K562 (cell line): ENCODE results near the gene QKI.

Experiments
- BRD9 ChIP-seq: fragments of 450-650 bp; IDR thresholded peaks from 2 replicates; pipeline ENCODE4 v1.6.1; 2018; ENCODE audit warnings: low read depth; ENCODE audit not compliant: partially characterized antibody
- CBX2 ChIP-seq: fragments of 200-600 bp; sonication (generic); IDR thresholded peaks from one replicate; pipeline ENCODE4 v1.6.1; 2012; ENCODE audit warnings: mild to moderate bottlenecking, low read length, inconsistent platforms; ENCODE audit not compliant: insufficient read depth, poor library complexity, severe bottlenecking
- CTCF ChIP-seq, 3 experiments: IDR thresholded peaks in 2 of 3; conservative IDR thresholded peaks in 1 of 3; 2 replicates each; pipeline ENCODE4 v1.5.1; 2011 to 2012; ENCODE audit warnings: low read length in 3 of 3, mild to moderate bottlenecking in 3 of 3, control low read depth in 2 of 3, improper control_type of control experiment in 1 of 3, inconsistent platforms in 1 of 3, low read depth in 1 of 3, mixed read lengths in 1 of 3, moderate library complexity in 1 of 3; ENCODE audit not compliant: insufficient read depth in 2 of 3
- EZH2 ChIP-seq: IDR thresholded peaks from 2 replicates; pipeline ENCODE4 v1.6.1; 2012; ENCODE audit warnings: low read depth, mild to moderate bottlenecking, inconsistent platforms, low read length, borderline replicate concordance
- IRF2 ChIP-seq: sonication (generic); formaldehyde crosslinking; IDR thresholded peaks from 2 replicates; pipeline ENCODE4 v1.8.1; 2022; ENCODE audit warnings: mild to moderate bottlenecking, missing genetic modification reagents
- KLF16 ChIP-seq: IDR thresholded peaks from 2 replicates; pipeline ENCODE4 v1.6.1; 2016; ENCODE audit warnings: antibody characterized with exemption
- MAFK ChIP-seq: IDR thresholded peaks from 2 replicates; pipeline ENCODE4 v1.6.1; 2011; ENCODE audit warnings: low read length, improper control_type of control experiment
- NR2C2 ChIP-seq, 2 experiments: fragments of 200-800 bp in 1 of 2; sonication (Bioruptor generic) in 1 of 2; sonication (generic) in 1 of 2; formaldehyde crosslinking in 1 of 2; IDR thresholded peaks; 2 replicates each; pipeline versions ENCODE4 v1.6.1 to v1.8.0; 2016 to 2022; ENCODE audit warnings: mild to moderate bottlenecking in 1 of 2, missing compliant biosample characterization in 1 of 2, missing genetic modification characterization in 1 of 2, missing genetic modification reagents in 1 of 2
- RBBP5 ChIP-seq: fragments of 200-600 bp; sonication (generic); IDR thresholded peaks from 2 replicates; pipeline ENCODE4 v1.6.1; 2012; ENCODE audit warnings: borderline replicate concordance, mild to moderate bottlenecking, low read length, control low read depth, inconsistent platforms; ENCODE audit not compliant: insufficient read depth, poor library complexity, severe bottlenecking
- RFX5 ChIP-seq: IDR thresholded peaks from 2 replicates; pipeline ENCODE4 v1.6.1; 2011; ENCODE audit warnings: low read depth, mild to moderate bottlenecking, improper control_type of control experiment, low read length
- TF ChIP-seq, protein P1 (sequence below): sonication (generic); formaldehyde crosslinking; IDR thresholded peaks from 2 replicates; pipeline ENCODE4 v1.8.1; 2023; ENCODE audit warnings: mild to moderate bottlenecking, missing genetic modification reagents

- TF ChIP-seq EZH2 (no peak), IRF2 (CRISPR knock-in tag) (no peak), MAFK (no peak), KLF16 (no peak), RFX5 (no peak), CTCF (IDR thresholded peaks at IDR 0.05 in 2 of 3, conservative IDR thresholded peaks at IDR 0.05 in 1 of 3; ENCODE audit: insufficient read depth in 2 of 3, low read depth in 1 of 3, low read length in 3 of 3) (no peak), CBX2 (no peak), RBBP5 (no peak), BRD9 (no peak), NR2C2 (CRISPR knock-in tag; IDR thresholded peaks at IDR 0.05) (no peak), NR2C2 (tag; IDR thresholded peaks at IDR 0.05) (no peak)
- TF ChIP-seq, protein P1, sequence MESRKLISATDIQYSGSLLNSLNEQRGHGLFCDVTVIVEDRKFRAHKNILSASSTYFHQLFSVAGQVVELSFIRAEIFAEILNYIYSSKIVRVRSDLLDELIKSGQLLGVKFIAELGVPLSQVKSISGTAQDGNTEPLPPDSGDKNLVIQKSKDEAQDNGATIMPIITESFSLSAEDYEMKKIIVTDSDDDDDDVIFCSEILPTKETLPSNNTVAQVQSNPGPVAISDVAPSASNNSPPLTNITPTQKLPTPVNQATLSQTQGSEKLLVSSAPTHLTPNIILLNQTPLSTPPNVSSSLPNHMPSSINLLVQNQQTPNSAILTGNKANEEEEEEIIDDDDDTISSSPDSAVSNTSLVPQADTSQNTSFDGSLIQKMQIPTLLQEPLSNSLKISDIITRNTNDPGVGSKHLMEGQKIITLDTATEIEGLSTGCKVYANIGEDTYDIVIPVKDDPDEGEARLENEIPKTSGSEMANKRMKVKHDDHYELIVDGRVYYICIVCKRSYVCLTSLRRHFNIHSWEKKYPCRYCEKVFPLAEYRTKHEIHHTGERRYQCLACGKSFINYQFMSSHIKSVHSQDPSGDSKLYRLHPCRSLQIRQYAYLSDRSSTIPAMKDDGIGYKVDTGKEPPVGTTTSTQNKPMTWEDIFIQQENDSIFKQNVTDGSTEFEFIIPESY: no peak
Observed at GRCh38 chr6:163401039-163401885, 13.3 kb upstream of the QKI start.
